Transverse colon (tissue), 4 donors: ENCODE data around the gene ZNF397. TPM values are rescaled to one million over a fixed set of nuclear protein-coding genes. Genes with fewer than 3 reads are reported as not detected.
A peak's percentile ranks its signal among the peaks of the same experiment; 100 is the strongest.

ENCODE experiments used
- DNase-seq: peaks from one replicate; pipeline ENCODE4 v3.0.0-alpha.2; 2019
- H3K27ac ChIP-seq, 4 donors: fragments of 200-600 bp; sonication (generic); 2 replicates each; pipeline ENCODE4 v1.5.1; 2016 to 2018; ENCODE audit warnings: inconsistent platforms in 4 of 4
- H3K27me3 ChIP-seq: fragments of 200-600 bp; sonication (generic); 2 replicates; pipeline ENCODE4 v1.5.1; 2017; ENCODE audit warnings: inconsistent platforms
- H3K36me3 ChIP-seq, 4 donors: fragments of 200-600 bp; sonication (generic); 2 replicates each; pipeline ENCODE4 v1.5.1; 2017 to 2019; ENCODE audit warnings: inconsistent platforms in 4 of 4
- H3K4me1 ChIP-seq, 4 donors: fragments of 200-600 bp; sonication (generic); 2 replicates each; pipeline ENCODE4 v1.5.1; 2017 to 2020; ENCODE audit warnings: inconsistent platforms in 4 of 4
- H3K4me3 ChIP-seq, 4 donors: fragments of 200-600 bp; sonication (generic); 1 replicate in 1 of 4; 2 replicates in 3 of 4; pipeline versions ENCODE4 v1.5.1 to v1.6.1; 2017 to 2019; ENCODE audit warnings: inconsistent platforms in 4 of 4
- H3K9me3 ChIP-seq, 2 donors: fragments of 200-600 bp; sonication (generic); 2 replicates each; pipeline ENCODE4 v1.5.1; 2017 to 2019; ENCODE audit warnings: inconsistent platforms in 2 of 2
- CTCF ChIP-seq, 5 experiments: fragments of 200-600 bp in 3 of 5; fragments of 450-650 bp in 2 of 5; sonication (generic) in 3 of 5; IDR thresholded peaks; 1 replicate in 2 of 5; 2 replicates in 3 of 5; pipeline ENCODE4 v1.5.1; 2016 to 2017; ENCODE audit warnings: antibody characterized with exemption in 5 of 5, inconsistent platforms in 3 of 5, mild to moderate bottlenecking in 2 of 5, moderate library complexity in 1 of 5
- EP300 ChIP-seq: sonication (generic); formaldehyde crosslinking; IDR thresholded peaks from one replicate; pipeline ENCODE4 v1.6.1; 2017; ENCODE audit warnings: antibody characterized with exemption, low read depth
- POLR2A ChIP-seq: fragments of 450-650 bp; IDR thresholded peaks from one replicate; pipeline ENCODE4 v1.6.1; 2016; ENCODE audit warnings: antibody characterized with exemption, mild to moderate bottlenecking, moderate library complexity
- POLR2AphosphoS5 ChIP-seq, 3 donors: sonication (generic); formaldehyde crosslinking; IDR thresholded peaks; one replicate each; pipeline ENCODE4 v1.6.1; 2016; ENCODE audit warnings: antibody characterized with exemption in 3 of 3
- WGBS, 2 donors: methylation state at CpG; one replicate each; pipeline ENCODE4 v1.1.5; 2018; ENCODE audit warnings: low coverage in 1 of 2; 5-methylcytosine and 5-hydroxymethylcytosine counted together
- in situ Hi-C, 4 donors: fragments of 200-750 bp; cut with MboI; loops; one replicate each; pipeline versions ENCODE4 v1.15.0 to v1.15.1; 2017; ENCODE audit warnings: low sequenced_read_pairs in 3 of 4, low pct_ligation_motif_present in 1 of 4, low pct_unique_long_range_greater_than_20kb in 1 of 4
- intact Hi-C: fragments of 100-400 bp; cut with DNase I; formaldehyde crosslinking; loops from one replicate; pipeline ENCODE4 v1.15.1; 2023; ENCODE audit warnings: low total_unique reads
- total RNA-seq, 4 donors: library from RNA; depleted of rRNA; stranded (reverse); fragments of >200 nt; gene quantifications; one replicate each; pipeline ENCODE4 v1.1.0, GENCODE V29; 2016

ZNF397 gene
- total RNA-seq, 4 donors from 2014 or later = 21.8 to 60.6 (median 32.0) TPM

DNA sequence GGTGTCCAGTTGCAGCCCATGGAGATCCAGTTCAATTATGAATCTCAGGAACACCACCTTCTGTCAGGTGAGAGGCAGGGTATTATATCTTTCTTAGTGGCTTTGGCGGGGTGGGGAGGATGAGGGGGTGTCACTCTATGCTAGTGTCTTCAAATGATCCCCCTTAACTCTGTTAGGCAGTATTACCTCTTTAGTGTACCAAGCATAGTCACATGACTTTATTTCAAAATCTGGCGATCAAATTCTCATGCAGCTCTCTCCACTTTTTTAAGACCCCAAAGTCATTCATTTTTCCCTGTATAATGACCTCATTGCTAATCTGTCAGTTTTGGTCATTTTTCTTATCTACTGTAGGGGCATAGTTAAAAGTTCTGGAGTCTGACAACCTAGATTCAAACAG is 50.3 kb downstream of the ZNF397 start:
- Histone ChIP-seq H3K4me3 (peak overlapping the region in 1 of 4 donors; percentile 72), H3K4me1 (peaks cover 7 to 25% (median 10%) of the 10 kb centered on the region in 4 donors), H3K27ac (no peak overlapping the region), H3K36me3 (no peaks in the 10 kb centered on the region), H3K9me3 (no peaks in the 10 kb centered on the region), H3K27me3 (no peaks in the 10 kb centered on the region)
- 90% methylated on average over 2 of the region's 2 CpGs; no CpG with 5 or more reads in 1 of the 2 donors for WGBS, 2 donors
- intact Hi-C loops = no loop called here
- in situ Hi-C loops = no loop called here
- no peak for TF ChIP-seq POLR2A
- DNase-seq = no peak

GRCh38 chr18:35296060-35296459 is 55.2 kb downstream of the ZNF397 start:
- intact Hi-C loops = no loop called here
- no peak overlapping the region for H3K27ac ChIP-seq
- H3K27me3 ChIP-seq = no peaks in the 10 kb centered on the region
- H3K4me1 ChIP-seq = peaks cover 0 to 11% (median 6%) of the 10 kb centered on the region in 4 donors
- no peak for DNase-seq
- in situ Hi-C loops = no loop called here
- H3K36me3 ChIP-seq = peaks cover 0 to 18% (median 4%) of the 10 kb centered on the region in 4 donors
- WGBS, 2 donors = 100% methylated on average over 2 of the region's 2 CpGs; no CpG with 5 or more reads in 1 of the 2 donors
- peaks cover 4 to 8% of the 10 kb centered on the region in 2 donors for H3K9me3 ChIP-seq
- H3K4me3 ChIP-seq = no peak overlapping the region
- TF ChIP-seq CTCF (IDR thresholded peaks at IDR 0.05) (no peak), POLR2A (no peak), POLR2AphosphoS5 (IDR thresholded peaks at IDR 0.05) (no peak), EP300 (no peak)

GRCh38 chr18:35303610-35304009 is 62.8 kb downstream of the ZNF397 start:
- no peak overlapping the region for H3K4me3 ChIP-seq
- no peaks in the 10 kb centered on the region for H3K4me1 ChIP-seq
- WGBS, 2 donors = 97% methylated on average over 4 of the region's 4 CpGs; no CpG with 5 or more reads in 1 of the 2 donors
- no peak overlapping the region for H3K27ac ChIP-seq
- DNase-seq = no peak
- in situ Hi-C loops = no loop called here
- H3K9me3 ChIP-seq = peaks cover 62 to 67% of the 10 kb centered on the region in 2 donors
- peaks cover 0 to 85% (median 25%) of the 10 kb centered on the region in 4 donors for H3K36me3 ChIP-seq
- no peaks in the 10 kb centered on the region for H3K27me3 ChIP-seq
- no peak for TF ChIP-seq CTCF (IDR thresholded peaks at IDR 0.05)
- TF ChIP-seq EP300 = no peak
- no peak for TF ChIP-seq POLR2A
- TF ChIP-seq POLR2AphosphoS5 (IDR thresholded peaks at IDR 0.05) = no peak
- intact Hi-C loops = loop anchor here (2.0 kb wide), 1 partner anchor 59 kb away; no protein-coding TSS in a partner anchor

- in situ Hi-C loops = no loop called here
- TF ChIP-seq EP300 = no peak
- no peak for TF ChIP-seq POLR2A
- no peak for TF ChIP-seq CTCF (IDR thresholded peaks at IDR 0.05)
- no peak for TF ChIP-seq POLR2AphosphoS5 (IDR thresholded peaks at IDR 0.05)
- Histone ChIP-seq H3K4me3 (no peak overlapping the region), H3K9me3 (peaks cover 73 to 85% of the 10 kb centered on the region in 2 donors), H3K27ac (no peak overlapping the region), H3K36me3 (peaks cover 0 to 69% (median 20%) of the 10 kb centered on the region in 4 donors), H3K4me1 (no peaks in the 10 kb centered on the region), H3K27me3 (no peaks in the 10 kb centered on the region)
- intact Hi-C loops = no loop called here
- no peak for DNase-seq
- WGBS, 2 donors = 95 to 97% methylated on average over 5 of the region's 5 CpGs
Measured at GRCh38 chr18:35306588-35307250, 65.9 kb downstream of the ZNF397 start.

Other genes starting within 250 kb of the ZNF397 start
- 100 to 1,000 TPM in 1 of 4 donors, 10 to 100 TPM in 3; 23.1 to 102 (median 48.5) TPM for gene MAPRE2, start 199.6 kb upstream of the ZNF397 start, total RNA-seq
- 10 to 100 TPM in 2 of 4 donors, 1 to 10 TPM in 2; 7.1 to 23.5 (median 11.0) TPM for gene ZSCAN30, start 49.2 kb downstream of the ZNF397 start, total RNA-seq
- 10 to 100 TPM; 12.7 to 34.5 (median 29.1) TPM for gene ZNF24, start 103.4 kb downstream of the ZNF397 start, total RNA-seq
- gene ZNF396, start 136.3 kb downstream of the ZNF397 start, total RNA-seq = 10 to 100 TPM in 1 of 4 donors, 1 to 10 TPM in 2, not detected in 1; 2.7 to 11.6 (median 3.3) TPM